ENCODE results near the gene PTTG1IP.
A peak's percentile ranks its signal among the peaks of the same experiment; 100 is the strongest.

The PTTG1IP gene

DNA sequence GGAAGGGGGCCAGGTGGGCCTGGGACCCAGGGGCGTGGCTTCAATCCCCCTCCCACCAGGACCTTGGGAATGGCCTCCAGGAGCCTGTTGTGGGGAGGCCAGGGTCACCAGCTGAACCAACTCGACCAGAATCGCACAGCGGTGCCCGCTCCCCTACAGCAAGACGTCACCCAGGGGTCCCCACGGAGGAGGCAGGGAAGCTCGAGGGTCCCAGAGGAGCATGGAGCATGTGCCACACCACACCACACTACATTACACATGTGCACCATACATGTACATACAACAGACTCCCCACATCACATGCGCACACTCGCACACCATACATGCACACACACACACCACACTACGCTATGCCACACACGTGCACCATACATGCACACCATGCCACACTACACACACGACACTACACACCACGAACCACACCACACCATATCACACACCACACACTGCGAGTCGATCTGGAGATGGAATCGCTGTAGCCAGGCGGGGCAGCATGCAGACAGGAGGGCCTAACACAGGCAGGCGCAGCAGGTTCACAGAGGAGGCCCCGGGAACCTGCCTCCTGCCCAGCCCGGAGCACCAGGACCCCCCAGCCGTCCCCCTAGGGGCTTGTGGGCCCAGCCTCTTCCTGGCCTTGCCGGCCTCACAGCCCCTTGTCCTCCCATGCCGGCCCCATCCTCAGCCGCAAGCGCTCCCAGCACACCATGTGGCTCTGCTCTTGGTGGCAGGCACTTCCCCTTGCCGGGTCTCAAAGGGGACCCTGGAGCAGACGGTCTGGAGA is 46.6 kb upstream of the PTTG1IP start:
- Histone ChIP-seq H3K9ac (ENCODE audit: low read length) (no peak overlapping the region), H4K91ac (ENCODE audit: low read length) (peak overlapping the region; percentile 18)

DNA sequence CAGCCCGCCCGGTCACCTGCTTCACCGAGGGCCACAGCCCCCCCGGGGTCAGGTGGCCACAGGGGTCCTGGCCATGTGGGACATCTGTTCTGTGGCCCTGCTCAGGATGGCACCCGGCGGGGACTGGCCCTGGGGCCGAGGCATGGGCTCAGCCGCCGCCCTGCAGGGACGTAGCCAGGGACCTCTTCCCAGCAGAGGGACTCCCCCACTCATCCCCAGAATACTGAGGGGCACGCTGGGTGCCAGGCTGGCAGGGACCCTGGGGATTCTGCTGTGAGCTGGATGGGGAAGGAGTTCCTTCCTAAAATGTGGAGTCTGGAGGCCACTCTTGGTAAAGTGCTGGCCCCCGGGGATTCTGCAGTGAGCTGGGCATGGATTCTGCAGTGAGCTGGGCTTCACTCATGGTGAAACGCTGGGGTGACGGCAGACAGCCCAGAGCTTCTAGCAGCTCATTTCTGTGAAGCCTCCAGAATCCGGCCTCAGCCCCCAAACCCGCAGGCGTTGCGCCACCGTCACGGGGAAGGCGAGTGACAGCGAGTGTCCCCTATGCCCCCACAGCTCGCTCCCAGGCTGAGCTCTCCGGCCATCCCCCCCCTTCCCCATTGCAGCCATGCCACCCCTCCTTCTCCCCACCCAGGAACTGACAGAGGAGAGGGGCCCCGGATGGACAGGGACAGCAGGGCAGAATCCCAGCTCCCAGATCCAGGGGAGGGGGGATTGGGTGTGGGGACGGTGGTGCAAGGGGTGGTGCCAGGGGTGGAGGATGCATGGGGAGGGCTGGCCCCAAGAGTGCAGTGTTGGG is 45.8 kb upstream of the PTTG1IP start:
- Histone ChIP-seq H3K36me3 (ENCODE audit: control insufficient read depth in 1 of 2, insufficient read depth in 2 of 2, low read depth in 1 of 2, low read length in 2 of 2) (no peaks in the 10 kb centered on the region), H2BK12ac (ENCODE audit: low read length in 2 of 2) (no peak overlapping the region), H3K79me1 (replicated peaks; ENCODE audit: low read length, poor library complexity, severe bottlenecking) (no peaks in the 10 kb centered on the region), H2BK5ac (ENCODE audit: low read depth, low read length, poor library complexity, severe bottlenecking) (no peak overlapping the region), H2AK5ac (ENCODE audit: low read length, severe bottlenecking) (no peak overlapping the region), H4K8ac (ENCODE audit: low read length) (no peak overlapping the region), H3K9me3 (ENCODE audit: control insufficient read depth, low read length) (no peaks in the 10 kb centered on the region), H3K4me1 (ENCODE audit: control insufficient read depth, insufficient read depth, low read depth, low read length) (no peaks in the 10 kb centered on the region), H3K4me3 (ENCODE audit: insufficient read depth in 1 of 2, low read depth in 1 of 2, low read length in 2 of 2) (no peak overlapping the region), H3K14ac (ENCODE audit: low read length in 2 of 2) (no peak overlapping the region), H3K9ac (ENCODE audit: low read length) (no peak overlapping the region), H3K27me3 (ENCODE audit: control insufficient read depth in 1 of 2, insufficient read depth in 1 of 2, low read length in 2 of 2) (peaks cover 67 to 69% of the 10 kb centered on the region in 2 experiments), H3K4ac (ENCODE audit: low read depth in 1 of 2, low read length in 2 of 2) (no peak overlapping the region), H3K18ac (ENCODE audit: low read depth in 1 of 2, low read length in 2 of 2) (no peak overlapping the region), H4K91ac (ENCODE audit: low read length) (no peak overlapping the region), H2BK120ac (ENCODE audit: low read depth, low read length) (no peak overlapping the region), H3K4me2 (ENCODE audit: low read length, poor library complexity, severe bottlenecking) (no peak overlapping the region), H3K23ac (ENCODE audit: low read length in 2 of 2) (no peak overlapping the region), H2BK15ac (ENCODE audit: low read depth, poor library complexity, severe bottlenecking) (no peak overlapping the region), H2AFZ (ENCODE audit: low read depth, low read length) (no peak overlapping the region), H3K27ac (ENCODE audit: low read length, poor library complexity, severe bottlenecking) (no peak overlapping the region)
- WGBS: 64% methylated on average over 13 of the region's 26 CpGs
- DNase-seq: no peak

More for the DNA sequence above, 46.6 kb upstream of the PTTG1IP start:
- peaks cover 67 to 75% of the 10 kb centered on the region in 2 experiments for H3K27me3 ChIP-seq (ENCODE audit: control insufficient read depth in 1 of 2, insufficient read depth in 1 of 2, low read length in 2 of 2)
- no peak overlapping the region for H2AFZ ChIP-seq (ENCODE audit: low read depth, low read length)
- no peak overlapping the region for H3K4ac ChIP-seq (ENCODE audit: low read depth in 1 of 2, low read length in 2 of 2)
- 66% methylated on average over 28 of the region's 28 CpGs for WGBS
- peak overlapping the region; percentile 34 for H2BK15ac ChIP-seq (ENCODE audit: low read depth, poor library complexity, severe bottlenecking)
- no peak overlapping the region for H2BK5ac ChIP-seq (ENCODE audit: low read depth, low read length, poor library complexity, severe bottlenecking)
- H2BK120ac ChIP-seq (ENCODE audit: low read depth, low read length): no peak overlapping the region
- no peaks in the 10 kb centered on the region for H3K79me1 ChIP-seq (replicated peaks; ENCODE audit: low read length, poor library complexity, severe bottlenecking)
- H3K14ac ChIP-seq (ENCODE audit: low read length in 2 of 2): peak overlapping the region in 1 of 2 experiments; percentile 85
- H2AK5ac ChIP-seq (ENCODE audit: low read length, severe bottlenecking): no peak overlapping the region
- H3K27ac ChIP-seq (ENCODE audit: low read length, poor library complexity, severe bottlenecking): no peak overlapping the region
- H3K4me1 ChIP-seq (ENCODE audit: control insufficient read depth, insufficient read depth, low read depth, low read length): no peaks in the 10 kb centered on the region
- H4K8ac ChIP-seq (ENCODE audit: low read length): no peak overlapping the region
- no peak overlapping the region for H3K23ac ChIP-seq (ENCODE audit: low read length in 2 of 2)
- H3K36me3 ChIP-seq (ENCODE audit: control insufficient read depth in 1 of 2, insufficient read depth in 2 of 2, low read depth in 1 of 2, low read length in 2 of 2): no peaks in the 10 kb centered on the region
- DNase-seq: no peak
- H3K9me3 ChIP-seq (ENCODE audit: control insufficient read depth, low read length): no peaks in the 10 kb centered on the region
- H2BK12ac ChIP-seq (ENCODE audit: low read length in 2 of 2): no peak overlapping the region
- H3K4me3 ChIP-seq (ENCODE audit: insufficient read depth in 1 of 2, low read depth in 1 of 2, low read length in 2 of 2): peak overlapping the region in 1 of 2 experiments; percentile 14
- H3K18ac ChIP-seq (ENCODE audit: low read depth in 1 of 2, low read length in 2 of 2): no peak overlapping the region
- H3K4me2 ChIP-seq (ENCODE audit: low read length, poor library complexity, severe bottlenecking): no peak overlapping the region

DNA sequence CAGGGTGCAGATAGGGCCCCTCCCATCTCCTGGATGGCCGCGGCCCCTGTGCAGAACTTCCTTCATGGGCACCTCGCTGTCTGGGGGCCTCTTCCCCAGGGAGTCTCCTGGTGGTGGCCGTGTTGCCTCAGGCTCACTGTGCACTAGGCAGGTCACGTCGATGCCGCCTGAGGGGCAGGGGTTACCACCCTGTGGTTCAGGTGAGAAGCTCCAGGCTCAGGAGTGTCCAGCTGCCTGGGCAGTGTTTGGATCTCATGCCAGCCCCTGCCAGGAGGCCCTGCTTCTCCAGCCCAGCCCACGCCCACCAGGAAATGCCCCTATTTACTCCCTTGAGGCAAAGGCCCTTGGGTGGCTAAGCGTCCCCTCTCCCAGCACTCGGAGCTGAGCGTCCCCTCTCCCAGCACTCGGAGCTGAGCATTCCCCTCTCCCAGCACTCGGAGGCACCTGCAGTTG is 45.1 kb upstream of the PTTG1IP start:
- Histone ChIP-seq H2BK5ac (ENCODE audit: low read depth, low read length, poor library complexity, severe bottlenecking) (no peak overlapping the region), H4K8ac (ENCODE audit: low read length) (no peak overlapping the region), H3K27ac (ENCODE audit: low read length, poor library complexity, severe bottlenecking) (no peak overlapping the region), H3K27me3 (ENCODE audit: control insufficient read depth in 1 of 2, insufficient read depth in 1 of 2, low read length in 2 of 2) (peaks cover 62 to 67% of the 10 kb centered on the region in 2 experiments), H3K23ac (ENCODE audit: low read length in 2 of 2) (peak overlapping the region in 1 of 2 experiments; percentile 6), H3K18ac (ENCODE audit: low read depth in 1 of 2, low read length in 2 of 2) (no peak overlapping the region), H3K4me3 (ENCODE audit: insufficient read depth in 1 of 2, low read depth in 1 of 2, low read length in 2 of 2) (no peak overlapping the region), H3K4ac (ENCODE audit: low read depth in 1 of 2, low read length in 2 of 2) (no peak overlapping the region), H2BK15ac (ENCODE audit: low read depth, poor library complexity, severe bottlenecking) (no peak overlapping the region), H3K9me3 (ENCODE audit: control insufficient read depth, low read length) (no peaks in the 10 kb centered on the region), H3K4me2 (ENCODE audit: low read length, poor library complexity, severe bottlenecking) (no peak overlapping the region), H3K79me1 (replicated peaks; ENCODE audit: low read length, poor library complexity, severe bottlenecking) (no peaks in the 10 kb centered on the region), H2BK12ac (ENCODE audit: low read length in 2 of 2) (no peak overlapping the region), H3K9ac (ENCODE audit: low read length) (no peak overlapping the region), H2AK5ac (ENCODE audit: low read length, severe bottlenecking) (no peak overlapping the region), H3K4me1 (ENCODE audit: control insufficient read depth, insufficient read depth, low read depth, low read length) (no peaks in the 10 kb centered on the region), H4K91ac (ENCODE audit: low read length) (no peak overlapping the region), H2BK120ac (ENCODE audit: low read depth, low read length) (no peak overlapping the region), H3K14ac (ENCODE audit: low read length in 2 of 2) (no peak overlapping the region), H2AFZ (ENCODE audit: low read depth, low read length) (no peak overlapping the region), H3K36me3 (ENCODE audit: control insufficient read depth in 1 of 2, insufficient read depth in 2 of 2, low read depth in 1 of 2, low read length in 2 of 2) (no peaks in the 10 kb centered on the region)
- 46% methylated on average over 13 of the region's 13 CpGs for WGBS
- DNase-seq: peak; percentile 17

DNA sequence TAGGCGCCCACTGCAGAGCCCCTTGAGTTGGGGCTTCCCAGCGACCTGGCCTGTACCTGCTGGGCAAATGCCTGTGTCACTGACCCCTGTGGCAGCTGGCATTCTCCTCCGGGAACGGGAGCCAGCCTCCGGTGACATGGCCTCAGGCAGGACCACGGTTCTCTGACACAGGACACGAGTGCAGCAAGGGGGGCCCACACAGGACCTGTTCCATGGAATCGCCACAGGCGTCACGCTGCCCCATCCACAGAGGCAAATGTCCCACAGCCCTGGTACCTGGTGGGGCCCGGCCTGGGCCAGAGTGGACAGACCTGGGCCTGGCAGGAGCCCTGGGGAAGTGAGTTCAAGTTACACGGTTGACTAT is 44.6 kb upstream of the PTTG1IP start:
- H2AFZ ChIP-seq (ENCODE audit: low read depth, low read length): no peak overlapping the region
- 86% methylated on average over 12 of the region's 12 CpGs for WGBS

More for the DNA sequence above, 44.6 kb upstream of the PTTG1IP start:
- Histone ChIP-seq H3K18ac (ENCODE audit: low read depth in 1 of 2, low read length in 2 of 2) (no peak overlapping the region), H3K23ac (ENCODE audit: low read length in 2 of 2) (no peak overlapping the region), H2BK5ac (ENCODE audit: low read depth, low read length, poor library complexity, severe bottlenecking) (no peak overlapping the region), H2BK15ac (ENCODE audit: low read depth, poor library complexity, severe bottlenecking) (no peak overlapping the region), H2BK12ac (ENCODE audit: low read length in 2 of 2) (no peak overlapping the region), H3K4me2 (ENCODE audit: low read length, poor library complexity, severe bottlenecking) (no peak overlapping the region), H3K36me3 (ENCODE audit: control insufficient read depth in 1 of 2, insufficient read depth in 2 of 2, low read depth in 1 of 2, low read length in 2 of 2) (no peaks in the 10 kb centered on the region), H3K4me3 (ENCODE audit: insufficient read depth in 1 of 2, low read depth in 1 of 2, low read length in 2 of 2) (no peak overlapping the region), H3K4ac (ENCODE audit: low read depth in 1 of 2, low read length in 2 of 2) (no peak overlapping the region), H3K14ac (ENCODE audit: low read length in 2 of 2) (no peak overlapping the region), H4K91ac (ENCODE audit: low read length) (no peak overlapping the region), H3K79me1 (replicated peaks; ENCODE audit: low read length, poor library complexity, severe bottlenecking) (no peaks in the 10 kb centered on the region), H2BK120ac (ENCODE audit: low read depth, low read length) (no peak overlapping the region), H3K4me1 (ENCODE audit: control insufficient read depth, insufficient read depth, low read depth, low read length) (no peaks in the 10 kb centered on the region), H3K9me3 (ENCODE audit: control insufficient read depth, low read length) (no peaks in the 10 kb centered on the region), H4K8ac (ENCODE audit: low read length) (no peak overlapping the region), H3K27ac (ENCODE audit: low read length, poor library complexity, severe bottlenecking) (no peak overlapping the region), H2AK5ac (ENCODE audit: low read length, severe bottlenecking) (no peak overlapping the region), H3K9ac (ENCODE audit: low read length) (no peak overlapping the region), H3K27me3 (ENCODE audit: control insufficient read depth in 1 of 2, insufficient read depth in 1 of 2, low read length in 2 of 2) (peaks cover 61 to 64% of the 10 kb centered on the region in 2 experiments)
- DNase-seq: no peak
